Measurements from ENCODE around the gene METTL2B. TPM values are rescaled to one million over a fixed set of nuclear protein-coding genes. Genes with fewer than 3 reads are reported as not detected.
"Not testable (repeated sequence)": the region's sequence is repeated elsewhere in the genome, so short reads cannot be mapped to it uniquely, and the experiment has no call there.

METTL2B gene
- total RNA-seq, 1 donor from 2014 or later: 50.5 TPM

DNA sequence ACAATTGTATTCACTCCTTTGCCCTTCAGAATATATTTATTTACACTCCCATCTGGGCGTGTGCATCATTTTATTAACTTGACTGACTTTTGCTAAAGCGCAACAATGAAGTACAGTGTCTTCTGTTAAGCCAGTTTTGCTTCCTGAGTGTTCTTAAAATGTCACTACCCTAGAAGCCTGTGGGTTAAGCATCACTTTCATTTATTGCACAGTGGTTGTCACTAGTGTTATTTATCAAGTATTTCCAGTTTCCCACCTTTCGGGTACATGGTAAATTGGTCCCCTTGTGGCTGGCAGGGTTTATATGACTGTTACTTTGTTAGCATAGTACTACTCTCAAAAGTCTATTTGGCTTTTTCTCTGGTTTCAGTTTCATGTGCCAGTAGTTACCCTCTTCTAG is 17.6 kb upstream of the METTL2B start:
- Mint-ChIP-seq H3K36me3 (ENCODE audit: low read depth) (peaks cover 20% of the 10 kb centered on the region), H3K9me3 (no peaks in the 10 kb centered on the region), H3K4me1 (peaks cover 49% of the 10 kb centered on the region), H3K27ac (ENCODE audit: unreplicated experiment) (no peak overlapping the region), H3K27me3 (ENCODE audit: low read depth) (no peaks in the 10 kb centered on the region), H3K4me3 (peak overlapping the region; percentile 94)
- TF ChIP-seq, protein P1, sequence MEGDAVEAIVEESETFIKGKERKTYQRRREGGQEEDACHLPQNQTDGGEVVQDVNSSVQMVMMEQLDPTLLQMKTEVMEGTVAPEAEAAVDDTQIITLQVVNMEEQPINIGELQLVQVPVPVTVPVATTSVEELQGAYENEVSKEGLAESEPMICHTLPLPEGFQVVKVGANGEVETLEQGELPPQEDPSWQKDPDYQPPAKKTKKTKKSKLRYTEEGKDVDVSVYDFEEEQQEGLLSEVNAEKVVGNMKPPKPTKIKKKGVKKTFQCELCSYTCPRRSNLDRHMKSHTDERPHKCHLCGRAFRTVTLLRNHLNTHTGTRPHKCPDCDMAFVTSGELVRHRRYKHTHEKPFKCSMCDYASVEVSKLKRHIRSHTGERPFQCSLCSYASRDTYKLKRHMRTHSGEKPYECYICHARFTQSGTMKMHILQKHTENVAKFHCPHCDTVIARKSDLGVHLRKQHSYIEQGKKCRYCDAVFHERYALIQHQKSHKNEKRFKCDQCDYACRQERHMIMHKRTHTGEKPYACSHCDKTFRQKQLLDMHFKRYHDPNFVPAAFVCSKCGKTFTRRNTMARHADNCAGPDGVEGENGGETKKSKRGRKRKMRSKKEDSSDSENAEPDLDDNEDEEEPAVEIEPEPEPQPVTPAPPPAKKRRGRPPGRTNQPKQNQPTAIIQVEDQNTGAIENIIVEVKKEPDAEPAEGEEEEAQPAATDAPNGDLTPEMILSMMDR (conservative IDR thresholded peaks at IDR 0.05): no peak
- no peak for DNase-seq (ENCODE audit: low read depth, low spot score)

DNA sequence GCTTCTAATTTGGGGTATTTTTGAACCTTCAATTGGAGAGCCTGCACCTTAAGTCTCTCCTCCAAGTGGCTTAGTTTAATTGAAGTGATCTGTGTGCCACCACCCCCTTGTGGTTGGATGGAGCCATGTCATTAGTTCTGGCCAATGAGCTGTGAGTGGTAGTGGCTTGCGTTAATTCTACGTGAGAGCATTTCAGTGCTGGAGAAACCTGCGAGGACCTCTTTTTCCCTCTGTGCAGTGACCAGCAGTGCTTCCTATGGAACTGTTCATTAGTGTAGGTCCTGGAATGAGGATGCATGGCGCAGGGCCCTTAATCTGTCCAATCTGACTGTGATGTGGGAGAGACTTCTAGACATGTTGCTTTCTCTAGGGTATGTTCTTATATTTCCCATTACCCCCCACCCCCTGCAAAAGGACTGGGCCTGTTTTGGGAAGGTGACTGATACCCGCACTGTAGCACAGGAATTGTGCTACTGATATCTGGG is 17.1 kb upstream of the METTL2B start:
- Mint-ChIP-seq H3K4me1 (peaks cover 44% of the 10 kb centered on the region), H3K4me3 (peak overlapping the region; percentile 94), H3K27ac (ENCODE audit: unreplicated experiment) (no peak overlapping the region), H3K27me3 (ENCODE audit: low read depth) (no peaks in the 10 kb centered on the region), H3K9me3 (no peaks in the 10 kb centered on the region), H3K36me3 (ENCODE audit: low read depth) (peaks cover 21% of the 10 kb centered on the region)
- TF ChIP-seq, protein P1 (conservative IDR thresholded peaks at IDR 0.05): peak; percentile 74
- peak; percentile 46 for DNase-seq (ENCODE audit: low read depth, low spot score)

DNA sequence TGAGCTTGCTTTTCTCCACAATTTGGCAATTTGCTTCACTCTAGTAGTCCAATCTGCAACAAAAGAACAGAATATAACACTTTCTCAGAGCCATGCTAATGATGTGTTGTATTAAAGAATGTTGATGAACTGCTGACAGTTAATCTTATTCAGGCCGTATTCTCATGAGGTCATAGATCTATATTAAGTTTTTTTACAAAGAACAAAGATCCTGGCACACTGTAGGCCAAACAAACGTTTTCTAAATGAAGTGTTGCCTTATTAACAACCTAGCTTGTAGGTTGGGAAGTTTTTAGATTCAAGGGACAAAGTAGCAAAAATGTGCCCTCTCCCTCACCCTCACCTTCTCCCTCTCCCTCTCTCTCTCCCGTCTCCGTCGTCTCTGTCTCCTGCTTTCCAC is 14.1 kb upstream of the METTL2B start:
- Mint-ChIP-seq H3K27me3 (ENCODE audit: low read depth) (no peaks in the 10 kb centered on the region), H3K9me3 (no peaks in the 10 kb centered on the region), H3K4me1 (peaks cover 24% of the 10 kb centered on the region), H3K4me3 (no peak overlapping the region), H3K27ac (ENCODE audit: unreplicated experiment) (no peak overlapping the region), H3K36me3 (ENCODE audit: low read depth) (peaks cover 18% of the 10 kb centered on the region)
- TF ChIP-seq, protein P1 (conservative IDR thresholded peaks at IDR 0.05): no peak
- no peak for DNase-seq (ENCODE audit: low read depth, low spot score)

DNA sequence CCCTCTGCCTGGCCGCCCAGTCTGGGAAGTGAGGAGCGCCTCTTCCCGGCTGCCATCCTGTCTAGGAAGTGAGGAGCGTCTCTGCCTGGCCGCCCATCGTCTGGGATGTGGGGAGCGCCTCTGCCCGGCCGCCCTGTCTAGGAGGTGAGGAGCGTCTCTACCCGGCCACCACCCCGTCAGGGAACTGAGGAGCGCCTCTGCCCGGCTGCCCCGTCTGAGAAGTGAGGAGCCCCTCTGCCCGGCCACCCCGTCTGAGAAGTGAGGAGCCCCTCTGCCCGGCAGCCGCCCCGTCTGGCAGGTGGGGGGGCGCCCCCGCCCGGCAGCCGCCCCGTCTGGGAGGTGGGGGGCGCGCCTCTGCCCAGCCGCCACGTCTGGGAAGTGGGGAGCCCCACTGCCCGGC is 13.2 kb upstream of the METTL2B start:
- H3K9me3 Mint-ChIP-seq; H3K4me3 Mint-ChIP-seq; DNase-seq (ENCODE audit: low read depth, low spot score); H3K27ac Mint-ChIP-seq (ENCODE audit: unreplicated experiment); H3K27me3 Mint-ChIP-seq (ENCODE audit: low read depth): not testable (repeated sequence)
- peaks cover 18% of the 10 kb centered on the region for H3K4me1 Mint-ChIP-seq
- peaks cover 15% of the 10 kb centered on the region for H3K36me3 Mint-ChIP-seq (ENCODE audit: low read depth)

DNA sequence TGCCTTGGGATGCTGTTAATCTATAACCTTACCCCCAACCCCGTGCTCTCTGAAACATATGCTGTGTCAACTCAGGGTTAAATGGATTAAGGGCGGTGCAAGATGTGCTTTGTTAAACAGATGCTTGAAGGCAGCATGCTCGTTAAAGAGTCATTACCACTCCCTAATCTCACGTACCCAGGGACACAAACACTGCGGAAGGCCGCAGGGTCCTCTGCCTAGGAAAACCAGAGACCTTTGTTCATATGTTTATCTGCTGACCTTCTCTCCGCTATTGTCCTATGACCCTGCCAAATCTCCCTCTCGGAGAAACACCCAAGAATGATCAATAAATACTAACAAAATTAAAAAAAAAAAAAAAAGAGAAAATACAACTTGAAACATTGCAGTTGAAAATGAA is 12.6 kb upstream of the METTL2B start:
- not testable (repeated sequence) for H3K27ac Mint-ChIP-seq (ENCODE audit: unreplicated experiment); H3K27me3 Mint-ChIP-seq (ENCODE audit: low read depth); H3K4me3 Mint-ChIP-seq; H3K9me3 Mint-ChIP-seq; DNase-seq (ENCODE audit: low read depth, low spot score)
- peaks cover 15% of the 10 kb centered on the region for H3K36me3 Mint-ChIP-seq (ENCODE audit: low read depth)
- H3K4me1 Mint-ChIP-seq: peaks cover 12% of the 10 kb centered on the region

DNA sequence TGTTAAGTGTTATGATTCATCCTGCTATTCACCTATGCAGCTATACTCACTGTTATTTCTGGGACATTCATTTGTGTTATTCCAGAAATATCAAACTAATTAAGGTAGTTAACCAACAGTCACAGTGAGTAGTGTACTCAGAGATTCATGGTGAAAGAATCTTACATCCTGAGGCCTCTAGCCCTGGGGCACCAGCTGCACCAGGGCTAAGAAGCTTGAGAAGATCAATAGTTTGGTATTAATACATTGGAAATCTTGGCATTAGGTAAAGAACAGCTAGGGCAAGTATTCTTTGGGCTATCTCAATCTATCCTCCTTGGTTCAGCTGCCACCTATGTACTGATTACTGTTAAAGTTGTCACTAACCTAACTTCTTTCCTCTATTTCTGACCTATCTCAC is 9.7 kb upstream of the METTL2B start:
- not testable (repeated sequence) for H3K4me3 Mint-ChIP-seq; H3K9me3 Mint-ChIP-seq; H3K27me3 Mint-ChIP-seq (ENCODE audit: low read depth); H3K27ac Mint-ChIP-seq (ENCODE audit: unreplicated experiment); H3K4me1 Mint-ChIP-seq; DNase-seq (ENCODE audit: low read depth, low spot score)
- peaks cover 15% of the 10 kb centered on the region for H3K36me3 Mint-ChIP-seq (ENCODE audit: low read depth)

DNA sequence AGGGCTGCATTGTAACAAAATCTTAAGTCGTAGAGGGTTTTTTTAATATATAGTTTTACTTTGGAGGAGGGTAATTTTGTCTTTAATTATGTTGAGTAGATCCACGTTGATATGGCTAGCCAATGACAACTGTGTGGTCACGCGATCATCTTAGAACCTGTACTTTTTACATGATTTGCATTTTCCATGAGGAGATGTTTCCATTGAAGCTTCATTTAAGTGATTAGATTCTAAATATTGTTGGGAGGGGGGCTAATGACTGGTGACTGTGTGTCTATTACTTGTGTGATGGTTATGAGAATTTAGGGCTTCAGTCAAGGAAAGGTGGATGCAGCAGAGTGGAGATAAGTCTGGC is 765 bp downstream of the METTL2B start:
- H3K36me3 Mint-ChIP-seq (ENCODE audit: low read depth); H3K27me3 Mint-ChIP-seq (ENCODE audit: low read depth); H3K9me3 Mint-ChIP-seq; DNase-seq (ENCODE audit: low read depth, low spot score): not testable (repeated sequence)
- peaks cover 18% of the 10 kb centered on the region for H3K4me1 Mint-ChIP-seq
- peak overlapping the region; percentile 99 for H3K4me3 Mint-ChIP-seq
- H3K27ac Mint-ChIP-seq (ENCODE audit: unreplicated experiment): peak overlapping the region; percentile 99

DNA sequence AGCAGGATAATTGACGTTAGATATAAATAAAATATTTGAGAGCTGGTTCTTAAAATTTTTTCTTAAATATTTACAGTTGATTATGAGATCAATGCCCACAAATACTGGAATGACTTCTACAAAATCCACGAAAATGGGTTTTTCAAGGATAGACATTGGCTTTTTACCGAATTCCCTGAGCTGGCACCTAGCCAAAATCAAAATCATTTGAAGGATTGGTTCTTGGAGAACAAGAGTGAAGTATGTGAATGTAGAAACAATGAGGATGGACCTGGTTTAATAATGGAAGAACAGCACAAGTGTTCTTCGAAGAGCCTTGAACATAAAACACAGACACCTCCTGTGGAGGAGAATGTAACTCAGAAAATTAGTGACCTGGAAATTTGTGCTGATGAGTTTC is 2.5 kb downstream of the METTL2B start:
- Mint-ChIP-seq H3K4me1 (peaks cover 18% of the 10 kb centered on the region), H3K4me3 (peak overlapping the region; percentile 31)
- not testable (repeated sequence) for H3K36me3 Mint-ChIP-seq (ENCODE audit: low read depth); H3K9me3 Mint-ChIP-seq; DNase-seq (ENCODE audit: low read depth, low spot score); H3K27ac Mint-ChIP-seq (ENCODE audit: unreplicated experiment); H3K27me3 Mint-ChIP-seq (ENCODE audit: low read depth)

DNA sequence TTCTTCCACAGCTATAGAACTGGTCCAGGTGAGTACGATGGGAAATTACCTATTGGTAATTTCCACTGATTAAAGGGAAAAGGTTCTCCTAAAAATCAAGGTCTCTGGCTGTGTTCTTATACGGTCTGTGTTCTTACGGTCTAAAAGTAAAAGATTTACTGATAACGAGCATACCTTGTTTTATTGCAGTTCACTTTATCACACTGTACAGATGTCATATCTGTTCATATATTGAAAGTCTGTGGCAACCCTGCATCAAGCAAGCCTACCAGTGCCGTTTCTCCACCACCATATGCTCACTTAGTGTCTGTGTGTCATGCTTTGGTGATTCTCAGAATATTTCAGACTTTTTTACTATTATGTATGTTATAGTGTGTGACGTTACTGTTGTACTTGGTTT is 11.6 kb downstream of the METTL2B start:
- not testable (repeated sequence) for H3K27ac Mint-ChIP-seq (ENCODE audit: unreplicated experiment); H3K4me3 Mint-ChIP-seq; H3K9me3 Mint-ChIP-seq; DNase-seq (ENCODE audit: low read depth, low spot score); H3K27me3 Mint-ChIP-seq (ENCODE audit: low read depth); H3K36me3 Mint-ChIP-seq (ENCODE audit: low read depth); H3K4me1 Mint-ChIP-seq

Measured in neural crest cell (in vitro differentiated cells).